Neural cell (in vitro differentiated cells): ENCODE data around the gene ZMIZ2. TPM values are rescaled to one million over a fixed set of nuclear protein-coding genes. Genes with fewer than 3 reads are reported as not detected.
"Not testable (repeated sequence)": the region's sequence is repeated elsewhere in the genome, so short reads cannot be mapped to it uniquely, and the experiment has no call there.

Experiments
- H2AFZ ChIP-seq: fragments of 200-600, 300-800 bp; sonication (generic), shearing (Covaris generic); 2 replicates; pipeline ENCODE4 v1.6.0; 2014; ENCODE audit warnings: low read depth, mild to moderate bottlenecking, antibody characterized with exemption, low read length, moderate library complexity
- H3F3A ChIP-seq: fragments of 200-600 bp; shearing (Covaris generic); 2 replicates; pipeline ENCODE4 v1.6.1; 2016; ENCODE audit warnings: mild to moderate bottlenecking, moderate library complexity, mixed read lengths, antibody characterized with exemption, low read length; ENCODE audit not compliant: insufficient read depth, poor library complexity, severe bottlenecking
- H3K27ac ChIP-seq: fragments of 200-600, 300-800 bp; sonication (generic), shearing (Covaris generic); 2 replicates; pipeline ENCODE4 v1.5.1; 2014; ENCODE audit warnings: mild to moderate bottlenecking, low read length, moderate library complexity
- H3K27me3 ChIP-seq: fragments of 300-800, 200-600 bp; sonication (generic), shearing (Covaris generic); 2 replicates; pipeline ENCODE4 v1.6.0; 2014; ENCODE audit warnings: mild to moderate bottlenecking, low read depth, low read length, moderate library complexity; ENCODE audit not compliant: insufficient read depth
- H3K36me3 ChIP-seq: fragments of 300-800, 200-600 bp; sonication (generic), shearing (Covaris generic); 2 replicates; pipeline ENCODE4 v1.5.1; 2014; ENCODE audit warnings: mild to moderate bottlenecking, antibody characterized with exemption, low read length, moderate library complexity; ENCODE audit not compliant: insufficient read depth
- H3K4me2 ChIP-seq: fragments of 300-800, 200-600 bp; sonication (generic), shearing (Covaris generic); 2 replicates; pipeline ENCODE4 v1.6.0; 2014; ENCODE audit warnings: mild to moderate bottlenecking, low read length
- H3K4me3 ChIP-seq: fragments of 300-800, 200-600 bp; sonication (generic), shearing (Covaris generic); 2 replicates; pipeline ENCODE4 v1.5.1; 2014; ENCODE audit warnings: mild to moderate bottlenecking, low read length, moderate library complexity
- H3K79me2 ChIP-seq: fragments of 200-600 bp; shearing (Covaris generic); replicated peaks from 2 replicates; pipeline ENCODE4 v1.6.0; 2014; ENCODE audit warnings: mild to moderate bottlenecking, low read length, moderate library complexity; ENCODE audit not compliant: insufficient read depth
- H3K9ac ChIP-seq: fragments of 300-800, 200-600 bp; sonication (generic), shearing (Covaris generic); 2 replicates; pipeline ENCODE4 v1.6.1; 2016; ENCODE audit warnings: mild to moderate bottlenecking, low read length, mixed read lengths
- H3K9me2 ChIP-seq: fragments of 200-600 bp; shearing (Covaris generic); 2 replicates; pipeline ENCODE4 v1.6.1; 2016; ENCODE audit warnings: mild to moderate bottlenecking, low read length, mixed read lengths; ENCODE audit not compliant: insufficient read depth
- H3K9me3 ChIP-seq: fragments of 200-600, 300-800 bp; sonication (generic), shearing (Covaris generic); 2 replicates; pipeline ENCODE4 v1.6.1; 2016; ENCODE audit warnings: mild to moderate bottlenecking, mixed run types, low read length, moderate library complexity, mixed read lengths
- H4K20me1 ChIP-seq: fragments of 200-600 bp; shearing (Covaris generic); 2 replicates; pipeline ENCODE4 v1.6.1; 2016; ENCODE audit warnings: mild to moderate bottlenecking, mixed run types; ENCODE audit not compliant: insufficient read depth
- CTCF ChIP-seq: fragments of 450-650 bp; IDR thresholded peaks from 2 replicates; pipeline ENCODE4 v1.5.1; 2014; ENCODE audit warnings: antibody characterized with exemption, mild to moderate bottlenecking, moderate library complexity; ENCODE audit not compliant: poor library complexity, severe bottlenecking
- EP300 ChIP-seq: fragments of 450-650 bp; conservative IDR thresholded peaks from 2 replicates; pipeline ENCODE4 v1.6.1; 2014; ENCODE audit warnings: antibody characterized with exemption, mild to moderate bottlenecking, moderate library complexity; ENCODE audit not compliant: poor library complexity, severe bottlenecking
- EZH2 ChIP-seq: fragments of 200-600, 300-800 bp; shearing (Covaris generic), sonication (generic); IDR thresholded peaks from 2 replicates; pipeline ENCODE4 v1.6.1; 2014; ENCODE audit warnings: antibody characterized with exemption, low read length, borderline replicate concordance, mild to moderate bottlenecking; ENCODE audit not compliant: insufficient read depth, poor library complexity, severe bottlenecking
- MXI1 ChIP-seq: fragments of 450-650 bp; conservative IDR thresholded peaks from 2 replicates; pipeline ENCODE4 v1.6.1; 2014; ENCODE audit warnings: antibody characterized with exemption, mild to moderate bottlenecking; ENCODE audit not compliant: poor library complexity, severe bottlenecking
- POLR2AphosphoS5 ChIP-seq: IDR thresholded peaks from 2 replicates; pipeline ENCODE4 v1.6.1; 2012
- RAD21 ChIP-seq: fragments of 450-650 bp; conservative IDR thresholded peaks from 2 replicates; pipeline ENCODE4 v1.6.1; 2014; ENCODE audit warnings: antibody characterized with exemption, mild to moderate bottlenecking, moderate library complexity
- REST ChIP-seq: IDR thresholded peaks from 2 replicates; pipeline ENCODE4 v1.6.1; 2012; ENCODE audit warnings: borderline replicate concordance
- SMC3 ChIP-seq: fragments of 450-650 bp; conservative IDR thresholded peaks from 2 replicates; pipeline ENCODE4 v1.6.1; 2014; ENCODE audit warnings: antibody characterized with exemption, mild to moderate bottlenecking, moderate library complexity; ENCODE audit not compliant: poor library complexity
- TAF1 ChIP-seq: IDR thresholded peaks from 2 replicates; pipeline ENCODE4 v1.6.1; 2012; ENCODE audit warnings: low read depth
- polyA plus RNA-seq: library from polyadenylated mRNA; depleted of rRNA; stranded (reverse); fragments of >200 nt; gene quantifications from 2 replicates; pipeline ENCODE4 v1.2.3, GENCODE V29; 2014

The ZMIZ2 gene
- polyA plus RNA-seq, 1 donor from 2014 or later = 18.3 TPM

- Histone ChIP-seq H3K27ac (no peak overlapping the region), H3K79me2 (no peaks in the 10 kb centered on the region), H3K9ac (no peak overlapping the region), H3K36me3 (no peaks in the 10 kb centered on the region), H3K27me3 (no peaks in the 10 kb centered on the region), H3K9me3 (no peaks in the 10 kb centered on the region), H2AFZ (no peak overlapping the region), H3F3A (no peaks in the 10 kb centered on the region), H4K20me1 (no peaks in the 10 kb centered on the region), H3K9me2 (no peaks in the 10 kb centered on the region), H3K4me2 (no peak overlapping the region), H3K4me3 (no peak overlapping the region)
- TF ChIP-seq EP300 (no peak), EZH2 (no peak), RAD21 (no peak)
Measured at GRCh38 chr7:44724276-44724675, 24.4 kb upstream of the ZMIZ2 start.

- not testable (repeated sequence) for H3K4me3 ChIP-seq, H3F3A ChIP-seq, H3K79me2 ChIP-seq, H3K4me2 ChIP-seq, H3K9me2 ChIP-seq, H3K27me3 ChIP-seq, H3K9ac ChIP-seq, H2AFZ ChIP-seq, H3K9me3 ChIP-seq, H4K20me1 ChIP-seq, H3K27ac ChIP-seq, H3K36me3 ChIP-seq
Measured at GRCh38 chr7:44726250-44726649, 22.4 kb upstream of the ZMIZ2 start.

- Histone ChIP-seq H3K9me2 (no peaks in the 10 kb centered on the region), H3K27ac (no peak overlapping the region), H4K20me1 (no peaks in the 10 kb centered on the region), H3K27me3 (no peaks in the 10 kb centered on the region), H3K4me3 (no peak overlapping the region), H3K9ac (no peak overlapping the region), H3F3A (no peaks in the 10 kb centered on the region), H2AFZ (no peak overlapping the region), H3K36me3 (no peaks in the 10 kb centered on the region), H3K9me3 (no peaks in the 10 kb centered on the region), H3K4me2 (no peak overlapping the region), H3K79me2 (no peaks in the 10 kb centered on the region)
- no peak for TF ChIP-seq TAF1
- TF ChIP-seq EP300 = no peak
- TF ChIP-seq RAD21 = no peak
- TF ChIP-seq REST = no peak
- TF ChIP-seq MXI1 = no peak
Measured at GRCh38 chr7:44727158-44727936, 21.3 kb upstream of the ZMIZ2 start.

- no peak overlapping the region for H3K4me2 ChIP-seq
Measured at GRCh38 chr7:44727937-44728262, 20.7 kb upstream of the ZMIZ2 start.

More at GRCh38 chr7:44727937-44728262, 20.7 kb upstream of the ZMIZ2 start:
- Histone ChIP-seq H3K9me2 (no peaks in the 10 kb centered on the region), H2AFZ (no peak overlapping the region), H4K20me1 (no peaks in the 10 kb centered on the region), H3K4me3 (no peak overlapping the region), H3F3A (no peaks in the 10 kb centered on the region), H3K27ac (no peak overlapping the region), H3K27me3 (no peaks in the 10 kb centered on the region), H3K9me3 (no peaks in the 10 kb centered on the region), H3K79me2 (no peaks in the 10 kb centered on the region), H3K9ac (no peak overlapping the region), H3K36me3 (no peaks in the 10 kb centered on the region)
- TF ChIP-seq SMC3 = no peak
- TF ChIP-seq EZH2 = no peak
- TF ChIP-seq TAF1 = no peak
- no peak for TF ChIP-seq CTCF
- no peak for TF ChIP-seq RAD21
- TF ChIP-seq MXI1 = no peak
- TF ChIP-seq POLR2AphosphoS5 = no peak
- no peak for TF ChIP-seq EP300
- no peak for TF ChIP-seq REST
